Naive B cell (primary cell): ENCODE measurements around the gene PLD3. TPM values are rescaled to one million over a fixed set of nuclear protein-coding genes. Genes with fewer than 3 reads are reported as not detected.
"Not testable (repeated sequence)": the region's sequence is repeated elsewhere in the genome, so short reads cannot be mapped to it uniquely, and the experiment has no call there.

Experiments used
- ATAC-seq, 2 donors: fragments of 150-1000 bp; cut with Tn5 transposase; 2 replicates each; pipeline ENCODE4 v1.10.0; 2021; ENCODE audit warnings: low read depth in 2 of 2, mild to moderate bottlenecking in 2 of 2, moderate library complexity in 2 of 2
- DNase-seq: peaks from one replicate; pipeline ENCODE4 v3.0.0; 2022
- H3K27ac Mint-ChIP-seq, 6 donors: one replicate each; pipeline ENCODE4 v1.8.0; 2020 to 2022; ENCODE audit warnings: mild to moderate bottlenecking in 6 of 6, mixed read lengths in 6 of 6, moderate library complexity in 5 of 6, inconsistent platforms in 2 of 6
- H3K27me3 Mint-ChIP-seq, 3 donors: one replicate each; pipeline ENCODE4 v1.8.0; 2021 to 2022; ENCODE audit warnings: mixed read lengths in 3 of 3, mild to moderate bottlenecking in 1 of 3
- H3K36me3 Mint-ChIP-seq, 2 donors: one replicate each; pipeline ENCODE4 v1.8.0; 2020 to 2022; ENCODE audit warnings: mixed read lengths in 2 of 2, inconsistent platforms in 1 of 2, mild to moderate bottlenecking in 1 of 2
- H3K4me1 Mint-ChIP-seq, 3 donors: one replicate each; pipeline ENCODE4 v1.8.0; 2020 to 2022; ENCODE audit warnings: mixed read lengths in 3 of 3, inconsistent platforms in 1 of 3, mild to moderate bottlenecking in 1 of 3, moderate library complexity in 1 of 3
- H3K4me3 Mint-ChIP-seq, 8 donors: one replicate each; pipeline ENCODE4 v1.8.0; 2020 to 2022; ENCODE audit warnings: mild to moderate bottlenecking in 8 of 8, mixed read lengths in 8 of 8, moderate library complexity in 8 of 8, inconsistent platforms in 2 of 8
- H3K9me3 Mint-ChIP-seq, 7 donors: one replicate each; pipeline ENCODE4 v1.8.0; 2020 to 2022; ENCODE audit warnings: mixed read lengths in 7 of 7, mild to moderate bottlenecking in 5 of 7, inconsistent platforms in 2 of 7, moderate library complexity in 1 of 7
- polyA plus RNA-seq, 6 donors: library from polyadenylated mRNA; unstranded; fragments of 300-500 nt; fragmentation: Illumina TruSeq; gene quantifications; one replicate each; pipeline ENCODE4 v1.2.3, GENCODE V29; 2021; ENCODE audit warnings: low read depth in 6 of 6

Gene PLD3
- polyA plus RNA-seq, 6 donors from 2014 or later, result 28.2 to 46.5 (median 37.2) TPM

DNA sequence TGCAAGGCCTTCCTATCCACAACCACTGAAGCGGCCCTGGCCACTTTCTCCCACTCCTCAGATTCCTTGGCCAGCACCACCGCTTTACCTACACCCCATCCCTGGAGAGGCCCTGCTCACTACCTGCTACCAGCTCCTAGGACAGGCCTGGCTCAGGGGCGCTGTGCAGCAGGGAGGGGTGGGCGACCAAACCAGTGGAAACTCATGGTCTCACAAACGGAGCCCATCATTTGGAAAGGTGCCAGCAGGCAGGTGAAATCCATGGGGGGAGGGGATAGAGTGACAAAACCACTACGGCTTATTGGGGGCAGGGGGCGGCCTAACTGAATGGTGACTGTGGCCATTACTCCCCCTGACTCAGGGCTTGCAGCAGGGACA lies 27.9 kb upstream of the PLD3 start:
- Mint-ChIP-seq H3K4me1 (peaks cover 0 to 9% (median 5%) of the 10 kb centered on the region in 3 donors), H3K9me3 (no peaks in the 10 kb centered on the region), H3K27me3 (no peaks in the 10 kb centered on the region), H3K4me3 (peak overlapping the region in 1 of 8 donors; percentile 0), H3K36me3 (peaks cover 8 to 10% of the 10 kb centered on the region in 2 donors), H3K27ac (peak overlapping the region in 3 of 6 donors; percentile 8 to 82 (median 77))
- no peak for DNase-seq
- no peak for ATAC-seq

DNA sequence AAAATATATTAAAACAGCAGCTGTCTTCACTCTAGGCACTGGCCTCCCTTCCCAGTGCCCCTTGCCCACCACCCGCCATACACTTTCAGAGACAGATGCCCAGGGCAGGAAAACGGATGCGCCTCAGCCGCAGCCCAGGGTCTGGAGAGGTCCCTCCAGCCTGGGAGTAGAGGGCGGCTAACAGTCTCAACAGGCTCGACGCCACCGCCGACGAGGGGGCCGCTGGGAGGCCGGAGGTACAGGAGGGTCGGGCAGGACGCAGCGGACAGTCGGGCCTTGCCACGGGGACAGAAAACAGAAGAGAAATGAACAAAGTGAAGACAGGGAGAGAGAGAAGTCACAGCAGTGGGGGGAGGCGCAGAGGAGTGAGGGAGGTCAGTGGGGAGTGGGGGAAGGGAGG lies 27.4 kb upstream of the PLD3 start:
- ATAC-seq (no peak), DNase-seq (no peak)
- Mint-ChIP-seq H3K4me3 (no peak overlapping the region), H3K36me3 (peaks cover 12 to 15% of the 10 kb centered on the region in 2 donors), H3K4me1 (peaks cover 0 to 9% (median 5%) of the 10 kb centered on the region in 3 donors), H3K9me3 (no peaks in the 10 kb centered on the region), H3K27ac (no peak overlapping the region), H3K27me3 (no peaks in the 10 kb centered on the region)

DNA sequence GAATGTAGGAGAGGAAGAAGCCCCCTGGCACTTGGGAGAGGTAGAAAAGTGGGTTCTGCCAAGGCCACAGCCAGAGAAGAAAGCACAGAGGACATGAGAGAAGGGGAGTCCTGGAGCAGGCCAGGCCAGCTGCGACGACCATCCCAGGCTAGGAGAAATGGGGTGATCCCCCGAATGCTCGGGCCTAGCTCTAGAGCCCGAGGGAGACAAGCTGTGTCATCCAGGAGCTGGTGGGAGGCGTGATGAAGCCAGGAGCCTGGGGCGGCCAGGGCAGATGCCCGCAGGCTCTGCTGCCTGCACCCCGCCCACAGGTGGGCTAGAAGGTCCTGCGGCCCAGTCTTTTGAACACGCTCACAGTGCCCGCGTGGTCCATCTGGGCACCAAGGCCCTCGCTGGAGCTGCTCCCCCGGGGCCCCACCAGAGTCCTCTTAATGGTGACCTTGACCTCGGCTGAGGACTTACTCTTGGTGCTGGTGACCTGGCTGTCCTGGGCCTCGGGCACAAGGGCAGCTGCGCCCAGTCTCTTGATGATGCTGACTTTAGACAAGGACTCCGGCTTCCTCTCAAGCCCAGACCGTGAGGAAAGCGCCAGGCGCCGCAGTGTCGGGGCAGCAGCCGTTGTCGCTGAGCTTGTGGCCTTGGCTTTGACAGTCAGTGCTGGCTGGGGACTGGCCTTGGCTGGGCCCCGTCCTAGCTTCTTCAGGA lies 26.8 kb upstream of the PLD3 start:
- no peak overlapping the region for H3K27ac Mint-ChIP-seq
- peaks cover 0 to 9% (median 5%) of the 10 kb centered on the region in 3 donors for H3K4me1 Mint-ChIP-seq
- ATAC-seq, result no peak
- no peak for DNase-seq
- peaks cover 12 to 17% of the 10 kb centered on the region in 2 donors for H3K36me3 Mint-ChIP-seq
- H3K27me3 Mint-ChIP-seq, result no peaks in the 10 kb centered on the region
- H3K9me3 Mint-ChIP-seq, result no peaks in the 10 kb centered on the region
- H3K4me3 Mint-ChIP-seq, result no peak overlapping the region

DNA sequence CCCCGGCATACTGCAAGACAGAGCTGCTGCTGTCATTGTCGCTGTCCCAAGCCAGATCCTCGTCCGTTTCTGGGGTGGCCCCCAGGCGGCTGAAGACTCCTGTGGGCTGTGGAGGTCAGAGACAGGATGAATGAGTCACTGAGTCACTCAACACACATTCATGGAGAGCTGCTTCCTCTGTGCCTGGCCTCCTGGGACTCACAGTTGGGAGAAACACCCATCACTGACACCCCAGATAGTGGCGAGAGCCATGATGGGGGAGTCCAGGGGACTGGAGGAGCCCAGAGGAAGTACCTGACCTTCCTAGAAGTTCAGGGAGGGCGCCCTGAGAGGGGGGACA lies 26.3 kb upstream of the PLD3 start:
- peak overlapping the region in 1 of 6 donors; percentile 56 for H3K27ac Mint-ChIP-seq
- no peak overlapping the region for H3K4me3 Mint-ChIP-seq
- ATAC-seq (no peak), DNase-seq (no peak)
- H3K9me3 Mint-ChIP-seq, result no peaks in the 10 kb centered on the region
- peaks cover 0 to 9% (median 5%) of the 10 kb centered on the region in 3 donors for H3K4me1 Mint-ChIP-seq
- no peaks in the 10 kb centered on the region for H3K27me3 Mint-ChIP-seq
- peaks cover 12 to 17% of the 10 kb centered on the region in 2 donors for H3K36me3 Mint-ChIP-seq

DNA sequence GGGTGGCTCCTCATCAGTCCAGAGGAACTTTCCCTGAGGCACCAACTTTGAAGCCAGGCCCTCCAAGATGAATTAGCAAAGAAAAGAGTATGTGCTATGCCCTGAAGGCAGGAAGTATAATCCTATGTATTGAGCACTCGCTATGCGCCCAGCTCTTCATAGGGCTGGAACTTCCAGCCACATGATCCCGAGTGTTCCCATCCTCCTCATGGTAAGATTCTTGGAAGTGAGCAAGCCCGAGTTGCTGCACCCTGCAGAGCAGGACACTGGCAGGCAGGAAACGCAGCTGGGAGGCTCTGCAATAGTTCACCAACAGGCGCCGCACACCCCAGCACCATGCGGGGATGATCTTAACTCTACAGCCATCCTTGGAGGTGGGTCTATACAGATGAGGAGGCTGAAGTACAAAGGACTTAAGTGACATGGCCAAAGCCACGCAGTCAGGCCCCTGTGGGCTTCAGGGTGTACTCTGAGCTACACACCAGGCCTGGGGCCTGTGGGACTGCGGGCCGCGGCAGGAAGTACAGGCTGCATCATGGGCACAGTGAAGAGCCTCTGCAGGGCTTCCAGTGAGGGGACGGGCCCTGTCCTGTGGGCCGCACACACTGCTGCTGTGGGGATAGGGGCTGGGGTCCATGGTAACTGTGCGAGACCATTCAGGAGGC lies 25.4 kb upstream of the PLD3 start:
- Mint-ChIP-seq H3K27ac (peak overlapping the region in 3 of 6 donors; percentile 8 to 91 (median 26)), H3K27me3 (no peaks in the 10 kb centered on the region), H3K9me3 (no peaks in the 10 kb centered on the region), H3K4me3 (no peak overlapping the region), H3K36me3 (peaks cover 12 to 24% of the 10 kb centered on the region in 2 donors), H3K4me1 (peaks cover 0 to 9% (median 5%) of the 10 kb centered on the region in 3 donors)
- DNase-seq, result no peak
- ATAC-seq, result no peak

DNA sequence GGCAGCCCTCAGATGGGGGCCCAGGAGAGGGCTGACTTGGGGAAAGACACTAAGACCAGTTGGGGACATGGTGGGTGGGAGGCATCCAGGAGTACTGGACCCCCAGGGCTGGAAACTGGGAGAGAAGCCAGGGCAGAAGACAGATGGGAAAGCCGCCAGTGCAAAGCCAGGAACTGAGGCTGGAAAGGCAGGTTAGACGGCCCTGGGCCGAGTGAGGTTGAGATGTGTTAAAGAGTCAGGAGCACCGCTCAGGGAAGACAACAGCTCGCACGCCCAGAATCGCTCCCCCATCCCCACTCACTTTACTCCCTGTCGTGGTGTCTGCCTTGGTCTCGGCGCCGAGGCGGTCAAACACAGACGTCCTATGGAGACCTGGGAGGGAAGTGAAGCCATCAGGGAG lies 24.8 kb upstream of the PLD3 start:
- H3K27ac Mint-ChIP-seq, result peak overlapping the region in 1 of 6 donors; percentile 91
- H3K27me3 Mint-ChIP-seq, result no peaks in the 10 kb centered on the region

DNA sequence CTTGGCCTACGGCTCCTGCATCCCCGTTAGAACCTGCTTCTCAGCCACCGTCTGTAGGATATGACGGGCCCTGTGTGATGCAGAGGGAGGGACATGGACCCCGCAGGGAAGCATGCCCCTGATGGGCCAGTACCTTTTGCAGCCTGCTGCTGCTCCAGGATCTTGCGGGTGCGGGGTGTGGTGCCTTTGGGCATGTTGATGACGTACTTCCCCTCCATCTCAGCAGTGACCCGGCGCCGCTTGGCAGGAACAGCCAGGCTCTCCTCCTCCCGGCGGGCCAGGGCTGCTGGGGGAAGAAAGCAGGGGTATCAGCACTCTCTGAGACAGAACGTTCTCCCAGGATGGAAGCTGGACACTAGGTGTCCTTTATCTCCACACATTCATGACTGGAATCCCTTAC lies 22.3 kb upstream of the PLD3 start:
- H3K36me3 Mint-ChIP-seq, result peaks cover 12 to 23% of the 10 kb centered on the region in 2 donors

More for the DNA sequence above, 24.8 kb upstream of the PLD3 start:
- peaks cover 0 to 9% (median 5%) of the 10 kb centered on the region in 3 donors for H3K4me1 Mint-ChIP-seq
- H3K4me3 Mint-ChIP-seq, result no peak overlapping the region
- peaks cover 12 to 26% of the 10 kb centered on the region in 2 donors for H3K36me3 Mint-ChIP-seq
- no peak for ATAC-seq
- no peak for DNase-seq
- no peaks in the 10 kb centered on the region for H3K9me3 Mint-ChIP-seq

DNA sequence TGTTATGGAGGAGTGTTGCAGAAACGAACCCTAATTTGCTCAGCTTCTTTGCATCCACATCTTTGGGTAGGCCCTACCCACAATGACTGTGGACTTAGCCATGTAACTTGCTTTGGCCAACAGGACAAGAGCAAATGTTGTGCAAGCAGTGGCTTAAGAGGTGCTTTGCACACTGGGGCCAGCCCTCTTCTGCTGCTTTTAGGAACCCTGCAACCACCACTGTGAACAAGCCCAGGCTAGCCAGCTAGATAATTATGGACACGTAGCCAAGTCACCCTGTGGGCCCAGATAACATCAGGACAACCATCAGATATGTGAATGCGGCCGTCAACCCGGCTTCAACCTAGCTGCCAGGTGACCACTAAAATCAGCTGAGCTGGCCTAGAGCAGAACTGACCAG lies 17.4 kb upstream of the PLD3 start:
- Mint-ChIP-seq H3K27ac (peak overlapping the region in 1 of 6 donors; percentile 32), H3K9me3 (no peaks in the 10 kb centered on the region), H3K4me3 (peak overlapping the region in 1 of 8 donors; percentile 40), H3K36me3 (peaks cover 7 to 17% of the 10 kb centered on the region in 2 donors), H3K4me1 (no peaks in the 10 kb centered on the region), H3K27me3 (no peaks in the 10 kb centered on the region)
- ATAC-seq (no peak), DNase-seq (no peak)

More for the DNA sequence above, 22.3 kb upstream of the PLD3 start:
- peaks cover 0 to under 1% (median 0%) of the 10 kb centered on the region in 3 donors for H3K4me1 Mint-ChIP-seq
- DNase-seq, result no peak
- no peak overlapping the region for H3K4me3 Mint-ChIP-seq
- H3K9me3 Mint-ChIP-seq, result no peaks in the 10 kb centered on the region
- H3K27me3 Mint-ChIP-seq, result no peaks in the 10 kb centered on the region
- H3K27ac Mint-ChIP-seq, result no peak overlapping the region
- ATAC-seq, result no peak

DNA sequence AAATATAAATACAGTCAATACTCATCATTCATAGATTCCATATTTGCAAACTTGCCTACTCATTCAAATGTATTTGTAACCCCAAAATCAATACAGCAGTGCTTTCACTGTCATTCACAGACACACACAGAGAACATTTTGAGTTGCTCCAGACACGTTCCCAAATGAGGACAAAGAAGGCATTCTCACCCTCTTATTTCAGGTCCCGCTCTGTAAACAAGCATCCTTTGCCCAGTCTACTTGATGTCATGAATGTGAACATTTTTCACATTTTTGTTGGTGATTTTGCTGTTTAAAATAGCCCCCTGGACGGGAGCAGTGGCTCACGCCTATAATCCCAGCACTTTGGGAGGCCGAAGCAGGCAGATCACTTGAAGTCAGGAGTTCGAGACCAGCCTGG lies 15.8 kb upstream of the PLD3 start:
- Mint-ChIP-seq H3K4me3 (no peak overlapping the region), H3K27ac (no peak overlapping the region)

DNA sequence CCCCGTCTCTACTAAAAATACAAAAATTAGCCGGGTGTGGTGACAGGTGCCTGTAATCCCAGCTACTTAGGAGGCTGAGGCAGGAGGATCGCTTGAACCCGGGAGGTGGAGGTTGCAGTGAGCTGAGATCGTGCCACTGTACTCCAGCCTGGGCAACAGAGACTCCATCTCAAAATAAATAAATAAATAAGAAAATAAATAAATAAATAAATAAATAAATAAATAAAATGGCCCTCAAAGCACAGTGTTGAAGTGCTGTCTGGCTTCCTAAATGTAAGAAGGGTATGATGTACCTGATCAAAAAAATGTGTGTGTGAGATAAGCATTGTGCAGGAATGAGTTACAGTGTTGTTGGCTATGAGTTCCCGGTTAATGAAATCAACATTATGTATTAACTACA lies 15.4 kb upstream of the PLD3 start:
- DNase-seq, H3K27ac Mint-ChIP-seq, H3K4me3 Mint-ChIP-seq, H3K27me3 Mint-ChIP-seq, H3K4me1 Mint-ChIP-seq, ATAC-seq, H3K36me3 Mint-ChIP-seq, H3K9me3 Mint-ChIP-seq: not testable (repeated sequence)

More for the DNA sequence above, 15.8 kb upstream of the PLD3 start:
- ATAC-seq (no peak), DNase-seq (no peak)
- Mint-ChIP-seq H3K27me3 (no peaks in the 10 kb centered on the region), H3K4me1 (peaks cover 0 to under 1% (median 0%) of the 10 kb centered on the region in 3 donors), H3K9me3 (no peaks in the 10 kb centered on the region), H3K36me3 (peaks cover 7 to 10% of the 10 kb centered on the region in 2 donors)

DNA sequence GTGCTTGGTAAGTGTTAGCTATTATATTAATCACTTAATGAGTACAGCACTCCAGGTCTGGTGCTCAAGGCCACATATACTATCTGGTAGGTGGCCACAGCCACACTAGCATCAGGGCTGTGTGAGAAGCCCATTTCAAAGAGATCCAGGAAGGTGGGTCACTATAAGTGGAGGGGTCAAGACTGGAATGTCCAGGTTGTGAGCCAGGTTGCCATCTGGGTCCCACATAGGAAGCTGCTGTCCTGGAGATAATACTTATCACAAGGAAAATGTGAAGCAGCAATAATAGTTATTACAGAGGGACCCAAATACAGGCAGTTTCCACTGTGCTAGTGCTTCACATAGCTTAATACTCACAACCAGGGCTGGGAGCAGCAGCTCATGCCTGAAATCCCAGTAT lies 13.4 kb upstream of the PLD3 start:
- DNase-seq (no peak), ATAC-seq (no peak)
- Mint-ChIP-seq H3K9me3 (no peaks in the 10 kb centered on the region), H3K4me1 (peaks cover 0 to 4% (median 3%) of the 10 kb centered on the region in 3 donors), H3K27me3 (no peaks in the 10 kb centered on the region), H3K27ac (peak overlapping the region in 1 of 6 donors; percentile 22), H3K4me3 (no peak overlapping the region), H3K36me3 (peaks cover 13 to 18% of the 10 kb centered on the region in 2 donors)

DNA sequence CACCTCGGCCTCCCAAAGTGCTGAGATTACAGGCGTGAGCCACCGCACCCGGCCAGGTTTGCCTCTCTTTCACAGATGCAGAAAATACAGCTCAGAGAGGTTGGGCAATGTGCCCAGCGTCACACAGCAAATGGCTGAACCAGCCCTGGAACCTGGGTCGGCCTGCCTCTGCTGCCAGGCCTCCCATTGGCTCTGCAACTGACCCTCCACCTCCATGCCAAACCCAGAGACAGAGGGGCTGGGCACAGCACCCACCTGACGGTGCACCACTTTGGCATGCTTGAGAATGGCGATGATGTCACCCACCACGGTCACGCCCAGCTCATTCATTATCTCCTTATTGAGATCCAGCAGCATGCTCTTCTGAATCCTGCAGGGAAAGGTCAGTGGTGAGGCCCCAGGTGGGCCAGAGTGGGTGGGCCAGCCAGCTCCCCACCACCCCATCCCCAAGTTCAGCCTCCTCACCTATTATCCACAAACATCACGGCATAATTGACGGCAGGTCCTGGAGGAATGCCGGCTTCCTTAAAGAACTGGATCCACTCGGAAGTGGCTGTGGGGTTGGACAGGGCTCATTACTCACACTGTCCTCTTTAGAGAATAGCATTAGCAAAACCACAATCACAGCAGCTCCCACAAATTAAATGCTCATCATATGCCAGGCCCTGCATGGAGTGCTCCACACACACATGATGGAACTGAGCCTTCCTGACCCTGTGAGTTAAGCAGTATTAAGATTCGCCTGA lies 12.5 kb upstream of the PLD3 start:
- ATAC-seq (no peak), DNase-seq (no peak)
- Mint-ChIP-seq H3K27me3 (no peaks in the 10 kb centered on the region), H3K36me3 (peaks cover 13 to 18% of the 10 kb centered on the region in 2 donors), H3K9me3 (no peaks in the 10 kb centered on the region), H3K4me3 (peak overlapping the region in 1 of 8 donors; percentile 68), H3K27ac (no peak overlapping the region), H3K4me1 (peaks cover 0 to 4% (median 3%) of the 10 kb centered on the region in 3 donors)

DNA sequence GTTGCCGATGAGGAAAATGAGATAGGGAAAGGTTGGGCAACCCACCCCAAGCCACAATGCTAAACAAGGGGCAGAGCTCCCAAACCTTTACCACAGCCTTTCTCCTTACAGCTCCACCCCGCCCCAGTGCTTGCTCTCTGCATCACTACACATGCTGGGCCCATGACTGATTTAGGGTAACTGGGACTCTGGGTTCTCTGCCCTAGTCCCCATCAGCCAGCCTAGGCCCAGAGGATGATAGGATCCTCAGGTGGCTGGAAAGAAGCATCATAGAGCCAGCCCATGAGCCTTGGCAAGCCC lies 11.9 kb upstream of the PLD3 start:
- DNase-seq, result no peak
- Mint-ChIP-seq H3K27me3 (no peaks in the 10 kb centered on the region), H3K36me3 (peaks cover 13 to 18% of the 10 kb centered on the region in 2 donors), H3K4me3 (peak overlapping the region in 1 of 8 donors; percentile 68), H3K9me3 (no peaks in the 10 kb centered on the region), H3K27ac (no peak overlapping the region), H3K4me1 (peaks cover 0 to 4% (median 3%) of the 10 kb centered on the region in 3 donors)
- no peak for ATAC-seq
